ENCODE results near the gene GPRC5D. TPM values are rescaled to one million over a fixed set of nuclear protein-coding genes. Genes with fewer than 3 reads are reported as not detected.

Gene GPRC5D
- total and polyA plus RNA-seq, 9 of the 15 experiments (the other 6 are each of a cell fraction or from before 2014, with no cell fraction given), result 1.0 to 1.1 TPM; not detected in 7

DNA sequence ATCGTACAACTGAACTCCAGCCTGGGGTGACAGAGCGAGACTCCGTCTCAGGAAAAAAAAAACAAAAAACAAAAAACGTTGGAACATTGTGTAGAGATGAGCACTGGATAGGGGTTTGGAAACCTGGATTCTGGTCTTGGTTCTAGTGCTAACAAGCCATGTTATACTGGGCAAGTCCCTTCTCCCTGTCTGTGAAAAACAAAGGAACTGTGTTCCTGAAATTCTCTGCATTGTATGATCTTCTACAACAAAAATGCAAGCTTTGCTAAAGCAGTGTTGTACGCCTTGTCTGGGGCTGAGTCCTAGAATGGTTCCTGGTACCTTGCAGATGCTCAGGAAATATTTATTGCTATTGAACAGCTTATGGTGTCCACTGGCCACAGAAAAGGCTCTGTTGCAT is 13.4 kb downstream of the GPRC5D start:
- H4K20me1 ChIP-seq (replicated peaks; ENCODE audit: control insufficient read depth, insufficient read depth, low read length), result no peaks in the 10 kb centered on the region
- FAIRE-seq, result no peak
- intact Hi-C loops (cut with micrococcal nuclease), result no loop called here
- ChIA-PET CTCF (ENCODE audit: low intra/inter-chr PET ratio) (no interaction called here), POLR2A (no interaction called here)
- BruUV-seq (replicated peaks), result no TSS peak
- H3K4me2 ChIP-seq (ENCODE audit: insufficient read depth, low read length), result no peak overlapping the region
- no peaks in the 10 kb centered on the region; the same call in 2 of the 3 replicates for H3K79me2 ChIP-seq (ENCODE audit: control insufficient read depth, insufficient read depth, low read length)
- H3K4me3 ChIP-seq, result no peak overlapping the region
- ATAC-seq, result no peak
- no peaks in the 10 kb centered on the region for H3K9me3 ChIP-seq (replicated peaks; ENCODE audit: control insufficient read depth, insufficient read depth, low read depth, low read length)
- H3K27ac ChIP-seq (ENCODE audit: extremely low read depth, low read depth, low read length), result no peak overlapping the region
- no peaks in the 10 kb centered on the region for H3K27me3 ChIP-seq (ENCODE audit: control insufficient read depth in 2 of 2, insufficient read depth in 2 of 2, low read length in 2 of 2)
- no peak for DNase-seq (ENCODE audit: extremely low read depth in 1 of 4, low spot score in 3 of 4)
- no peaks in the 10 kb centered on the region; the same call in 2 of the 3 replicates for H3K36me3 ChIP-seq (ENCODE audit: control insufficient read depth, insufficient read depth, low read length)
- H2AFZ ChIP-seq (ENCODE audit: low read depth, low read length), result no peak overlapping the region
- WGBS (ENCODE audit: insufficient coverage, low coverage, missing lambda C conversion rate), result 50% methylated on average over 2 of the region's 5 CpGs
- H3K4me1 ChIP-seq (replicated peaks in 1 of 2; ENCODE audit: control insufficient read depth in 2 of 2, insufficient read depth in 2 of 2, low read length in 2 of 2), result no peaks in the 10 kb centered on the region; a peak in 3 of 5 replicates
- in situ Hi-C loops (cut with MboI), result no loop called here
- H3K9me1 ChIP-seq (ENCODE audit: control insufficient read depth, insufficient read depth, low read length), result no peaks in the 10 kb centered on the region
- H3K9ac ChIP-seq (ENCODE audit: insufficient read depth in 1 of 2, low read depth in 2 of 2, low read length in 2 of 2), result no peak overlapping the region
- TF ChIP-seq TAF1 (IDR thresholded peaks at IDR 0.05; ENCODE audit: control insufficient read depth, extremely low read depth, insufficient read depth, low read length, severe bottlenecking) (no peak), POLR2AphosphoS5 (IDR thresholded peaks at IDR 0.05; ENCODE audit: control insufficient read depth, insufficient read depth, low read depth, low read length) (no peak), HMGN3 (IDR thresholded peaks at IDR 0.05; ENCODE audit: borderline replicate concordance, extremely low read depth, insufficient read length, low read depth, low read length) (no peak), DNMT1 (IDR thresholded peaks at IDR 0.05) (no peak), SIN3B (IDR thresholded peaks at IDR 0.05; ENCODE audit: low read depth) (no peak), NRF1 (conservative IDR thresholded peaks at IDR 0.05 in 1 of 2, IDR thresholded peaks at IDR 0.05 in 1 of 2) (no peak), KLF13 (tag; IDR thresholded peaks at IDR 0.05; ENCODE audit: borderline replicate concordance, low read depth) (no peak)
- TF ChIP-seq, protein P1, sequence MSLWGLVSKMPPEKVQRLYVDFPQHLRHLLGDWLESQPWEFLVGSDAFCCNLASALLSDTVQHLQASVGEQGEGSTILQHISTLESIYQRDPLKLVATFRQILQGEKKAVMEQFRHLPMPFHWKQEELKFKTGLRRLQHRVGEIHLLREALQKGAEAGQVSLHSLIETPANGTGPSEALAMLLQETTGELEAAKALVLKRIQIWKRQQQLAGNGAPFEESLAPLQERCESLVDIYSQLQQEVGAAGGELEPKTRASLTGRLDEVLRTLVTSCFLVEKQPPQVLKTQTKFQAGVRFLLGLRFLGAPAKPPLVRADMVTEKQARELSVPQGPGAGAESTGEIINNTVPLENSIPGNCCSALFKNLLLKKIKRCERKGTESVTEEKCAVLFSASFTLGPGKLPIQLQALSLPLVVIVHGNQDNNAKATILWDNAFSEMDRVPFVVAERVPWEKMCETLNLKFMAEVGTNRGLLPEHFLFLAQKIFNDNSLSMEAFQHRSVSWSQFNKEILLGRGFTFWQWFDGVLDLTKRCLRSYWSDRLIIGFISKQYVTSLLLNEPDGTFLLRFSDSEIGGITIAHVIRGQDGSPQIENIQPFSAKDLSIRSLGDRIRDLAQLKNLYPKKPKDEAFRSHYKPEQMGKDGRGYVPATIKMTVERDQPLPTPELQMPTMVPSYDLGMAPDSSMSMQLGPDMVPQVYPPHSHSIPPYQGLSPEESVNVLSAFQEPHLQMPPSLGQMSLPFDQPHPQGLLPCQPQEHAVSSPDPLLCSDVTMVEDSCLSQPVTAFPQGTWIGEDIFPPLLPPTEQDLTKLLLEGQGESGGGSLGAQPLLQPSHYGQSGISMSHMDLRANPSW (CRISPR knock-in tag; IDR thresholded peaks at IDR 0.05), result no peak
- TF ChIP-seq, protein P2, sequence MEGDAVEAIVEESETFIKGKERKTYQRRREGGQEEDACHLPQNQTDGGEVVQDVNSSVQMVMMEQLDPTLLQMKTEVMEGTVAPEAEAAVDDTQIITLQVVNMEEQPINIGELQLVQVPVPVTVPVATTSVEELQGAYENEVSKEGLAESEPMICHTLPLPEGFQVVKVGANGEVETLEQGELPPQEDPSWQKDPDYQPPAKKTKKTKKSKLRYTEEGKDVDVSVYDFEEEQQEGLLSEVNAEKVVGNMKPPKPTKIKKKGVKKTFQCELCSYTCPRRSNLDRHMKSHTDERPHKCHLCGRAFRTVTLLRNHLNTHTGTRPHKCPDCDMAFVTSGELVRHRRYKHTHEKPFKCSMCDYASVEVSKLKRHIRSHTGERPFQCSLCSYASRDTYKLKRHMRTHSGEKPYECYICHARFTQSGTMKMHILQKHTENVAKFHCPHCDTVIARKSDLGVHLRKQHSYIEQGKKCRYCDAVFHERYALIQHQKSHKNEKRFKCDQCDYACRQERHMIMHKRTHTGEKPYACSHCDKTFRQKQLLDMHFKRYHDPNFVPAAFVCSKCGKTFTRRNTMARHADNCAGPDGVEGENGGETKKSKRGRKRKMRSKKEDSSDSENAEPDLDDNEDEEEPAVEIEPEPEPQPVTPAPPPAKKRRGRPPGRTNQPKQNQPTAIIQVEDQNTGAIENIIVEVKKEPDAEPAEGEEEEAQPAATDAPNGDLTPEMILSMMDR (IDR thresholded peaks at IDR 0.05 in 2 of 3, conservative IDR thresholded peaks at IDR 0.05 in 1 of 3; ENCODE audit: insufficient read depth in 2 of 3, low read depth in 1 of 3, low read length in 3 of 3), result no peak
- TF ChIP-seq, protein P3, sequence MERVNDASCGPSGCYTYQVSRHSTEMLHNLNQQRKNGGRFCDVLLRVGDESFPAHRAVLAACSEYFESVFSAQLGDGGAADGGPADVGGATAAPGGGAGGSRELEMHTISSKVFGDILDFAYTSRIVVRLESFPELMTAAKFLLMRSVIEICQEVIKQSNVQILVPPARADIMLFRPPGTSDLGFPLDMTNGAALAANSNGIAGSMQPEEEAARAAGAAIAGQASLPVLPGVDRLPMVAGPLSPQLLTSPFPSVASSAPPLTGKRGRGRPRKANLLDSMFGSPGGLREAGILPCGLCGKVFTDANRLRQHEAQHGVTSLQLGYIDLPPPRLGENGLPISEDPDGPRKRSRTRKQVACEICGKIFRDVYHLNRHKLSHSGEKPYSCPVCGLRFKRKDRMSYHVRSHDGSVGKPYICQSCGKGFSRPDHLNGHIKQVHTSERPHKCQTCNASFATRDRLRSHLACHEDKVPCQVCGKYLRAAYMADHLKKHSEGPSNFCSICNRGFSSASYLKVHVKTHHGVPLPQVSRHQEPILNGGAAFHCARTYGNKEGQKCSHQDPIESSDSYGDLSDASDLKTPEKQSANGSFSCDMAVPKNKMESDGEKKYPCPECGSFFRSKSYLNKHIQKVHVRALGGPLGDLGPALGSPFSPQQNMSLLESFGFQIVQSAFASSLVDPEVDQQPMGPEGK (CRISPR knock-in tag; IDR thresholded peaks at IDR 0.05; ENCODE audit: borderline replicate concordance), result no peak
- TF ChIP-seq, protein P4, sequence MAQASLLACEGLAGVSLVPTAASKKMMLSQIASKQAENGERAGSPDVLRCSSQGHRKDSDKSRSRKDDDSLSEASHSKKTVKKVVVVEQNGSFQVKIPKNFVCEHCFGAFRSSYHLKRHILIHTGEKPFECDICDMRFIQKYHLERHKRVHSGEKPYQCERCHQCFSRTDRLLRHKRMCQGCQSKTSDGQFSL (CRISPR knock-in tag; IDR thresholded peaks at IDR 0.05), result no peak
- TF ChIP-seq, protein P4 (tag; IDR thresholded peaks at IDR 0.05), result no peak
